OCI-LY1 (cell line): ENCODE results near the gene EID2.

Source experiments
- H2AFZ ChIP-seq: fragments of 200-600 bp; sonication (generic), shearing (Covaris generic); 2 replicates; pipeline ENCODE4 v1.6.0; 2014; ENCODE audit warnings: antibody characterized with exemption, mild to moderate bottlenecking, low read length
- H3F3A ChIP-seq: fragments of 200-600 bp; sonication (generic), shearing (Covaris generic); 2 replicates; pipeline ENCODE4 v1.6.0; 2014; ENCODE audit warnings: mild to moderate bottlenecking, antibody characterized with exemption, low read length, moderate library complexity; ENCODE audit not compliant: insufficient read depth
- H3K27ac ChIP-seq: fragments of 200-600 bp; sonication (generic); 2 replicates; pipeline ENCODE4 v1.5.1; 2014; ENCODE audit warnings: low read length, mixed run types, mild to moderate bottlenecking, low read depth; ENCODE audit not compliant: poor library complexity, severe bottlenecking
- H3K27me3 ChIP-seq: fragments of 200-600 bp; sonication (generic); 2 replicates; pipeline ENCODE4 v1.6.0; 2014; ENCODE audit warnings: antibody characterized with exemption, mild to moderate bottlenecking, low read length, moderate library complexity; ENCODE audit not compliant: insufficient read depth
- H3K36me3 ChIP-seq: fragments of 200-600 bp; sonication (generic); 2 replicates; pipeline ENCODE4 v1.6.1; 2014; ENCODE audit warnings: mild to moderate bottlenecking, antibody characterized with exemption, low read length, moderate library complexity, mixed read lengths; ENCODE audit not compliant: insufficient read depth
- H3K4me1 ChIP-seq: fragments of 200-600 bp; sonication (generic); 2 replicates; pipeline ENCODE4 v1.5.1; 2014; ENCODE audit warnings: mild to moderate bottlenecking, low read length, moderate library complexity; ENCODE audit not compliant: insufficient read depth, severe bottlenecking
- H3K4me2 ChIP-seq: fragments of 200-600 bp; sonication (generic), shearing (Covaris generic); 2 replicates; pipeline ENCODE4 v1.6.1; 2014; ENCODE audit warnings: low read length
- H3K4me3 ChIP-seq: fragments of 200-600 bp; sonication (generic); 2 replicates; pipeline ENCODE4 v1.5.1; 2014; ENCODE audit warnings: low read length, low read depth, mild to moderate bottlenecking, mixed read lengths; ENCODE audit not compliant: poor library complexity, severe bottlenecking
- H3K79me2 ChIP-seq: fragments of 200-600 bp; shearing (Covaris generic); 2 replicates; pipeline ENCODE4 v1.6.1; 2016; ENCODE audit warnings: mixed run types, low read length, mixed read lengths; ENCODE audit not compliant: insufficient read depth
- H3K9ac ChIP-seq: fragments of 200-600 bp; sonication (generic), shearing (Covaris generic); 2 replicates; pipeline ENCODE4 v1.6.1; 2014; ENCODE audit warnings: mild to moderate bottlenecking, low read length, mixed read lengths
- H3K9me2 ChIP-seq: fragments of 200-600 bp; sonication (generic), shearing (Covaris generic); 2 replicates; pipeline ENCODE4 v1.6.1; 2014; ENCODE audit warnings: low read depth, mild to moderate bottlenecking, low read length, mixed read lengths
- H3K9me3 ChIP-seq: fragments of 200-600 bp; shearing (Covaris generic); 2 replicates; pipeline ENCODE4 v1.6.1; 2014; ENCODE audit warnings: low read length, mixed read lengths
- H4K20me1 ChIP-seq: fragments of 200-600 bp; sonication (generic), shearing (Covaris generic); 2 replicates; pipeline ENCODE4 v1.6.0; 2016; ENCODE audit warnings: mild to moderate bottlenecking, low read length; ENCODE audit not compliant: insufficient read depth
- EZH2 ChIP-seq: fragments of 200-600 bp; sonication (generic), shearing (Covaris generic); IDR thresholded peaks from 2 replicates; pipeline ENCODE4 v1.8.0; 2017; ENCODE audit warnings: borderline replicate concordance, mixed run types, mild to moderate bottlenecking, antibody characterized with exemption, low read length, moderate library complexity, mixed read lengths
- TF ChIP-seq, protein P1 (sequence below): fragments of 200-600 bp; sonication (generic), shearing (Covaris generic); IDR thresholded peaks from 2 replicates; pipeline ENCODE4 v1.5.1; 2017; ENCODE audit warnings: mild to moderate bottlenecking, antibody characterized with exemption, low read length, moderate library complexity, mixed read lengths

Gene EID2

DNA sequence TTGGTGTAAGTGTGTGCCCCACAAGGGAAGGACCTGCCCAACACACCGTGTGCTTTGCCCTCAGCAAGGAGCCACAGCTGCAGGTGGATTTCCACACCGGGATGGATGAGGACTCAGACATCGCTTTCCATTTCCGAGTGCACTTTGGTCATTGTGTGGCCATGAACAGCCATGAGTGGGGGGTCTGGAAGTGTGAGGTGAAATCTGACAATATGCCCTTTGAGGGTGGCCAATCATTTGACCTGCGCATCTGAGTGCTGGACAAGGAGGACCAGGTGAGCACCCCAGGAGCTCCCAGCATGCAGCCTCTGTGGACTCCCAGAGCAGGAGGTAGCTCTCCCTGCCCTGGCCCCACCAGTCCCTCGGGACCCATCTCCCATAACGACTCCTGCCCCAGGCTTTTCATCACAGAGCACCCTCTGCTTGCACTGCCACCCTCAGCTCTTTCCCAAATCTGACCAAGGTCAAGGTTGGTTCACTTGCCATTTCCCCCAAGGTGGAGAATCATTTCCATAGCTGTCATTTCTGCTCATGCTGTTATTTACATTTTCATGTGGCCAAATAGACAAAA is 13.2 kb upstream of the EID2 start:
- Histone ChIP-seq H3K27me3 (no peaks in the 10 kb centered on the region; the same call in 1 of the 2 replicates), H3K4me2 (no peak overlapping the region), H3K4me3 (no peak overlapping the region), H3K4me1 (peaks cover 10% of the 10 kb centered on the region), H3K9me2 (no peaks in the 10 kb centered on the region), H3K36me3 (no peaks in the 10 kb centered on the region), H3K27ac (no peak overlapping the region), H2AFZ (no peak overlapping the region), H3K79me2 (no peaks in the 10 kb centered on the region), H3K9ac (no peak overlapping the region), H3K9me3 (no peaks in the 10 kb centered on the region), H3F3A (no peaks in the 10 kb centered on the region), H4K20me1 (no peaks in the 10 kb centered on the region)
- TF ChIP-seq, protein P1, sequence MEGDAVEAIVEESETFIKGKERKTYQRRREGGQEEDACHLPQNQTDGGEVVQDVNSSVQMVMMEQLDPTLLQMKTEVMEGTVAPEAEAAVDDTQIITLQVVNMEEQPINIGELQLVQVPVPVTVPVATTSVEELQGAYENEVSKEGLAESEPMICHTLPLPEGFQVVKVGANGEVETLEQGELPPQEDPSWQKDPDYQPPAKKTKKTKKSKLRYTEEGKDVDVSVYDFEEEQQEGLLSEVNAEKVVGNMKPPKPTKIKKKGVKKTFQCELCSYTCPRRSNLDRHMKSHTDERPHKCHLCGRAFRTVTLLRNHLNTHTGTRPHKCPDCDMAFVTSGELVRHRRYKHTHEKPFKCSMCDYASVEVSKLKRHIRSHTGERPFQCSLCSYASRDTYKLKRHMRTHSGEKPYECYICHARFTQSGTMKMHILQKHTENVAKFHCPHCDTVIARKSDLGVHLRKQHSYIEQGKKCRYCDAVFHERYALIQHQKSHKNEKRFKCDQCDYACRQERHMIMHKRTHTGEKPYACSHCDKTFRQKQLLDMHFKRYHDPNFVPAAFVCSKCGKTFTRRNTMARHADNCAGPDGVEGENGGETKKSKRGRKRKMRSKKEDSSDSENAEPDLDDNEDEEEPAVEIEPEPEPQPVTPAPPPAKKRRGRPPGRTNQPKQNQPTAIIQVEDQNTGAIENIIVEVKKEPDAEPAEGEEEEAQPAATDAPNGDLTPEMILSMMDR: no peak

DNA sequence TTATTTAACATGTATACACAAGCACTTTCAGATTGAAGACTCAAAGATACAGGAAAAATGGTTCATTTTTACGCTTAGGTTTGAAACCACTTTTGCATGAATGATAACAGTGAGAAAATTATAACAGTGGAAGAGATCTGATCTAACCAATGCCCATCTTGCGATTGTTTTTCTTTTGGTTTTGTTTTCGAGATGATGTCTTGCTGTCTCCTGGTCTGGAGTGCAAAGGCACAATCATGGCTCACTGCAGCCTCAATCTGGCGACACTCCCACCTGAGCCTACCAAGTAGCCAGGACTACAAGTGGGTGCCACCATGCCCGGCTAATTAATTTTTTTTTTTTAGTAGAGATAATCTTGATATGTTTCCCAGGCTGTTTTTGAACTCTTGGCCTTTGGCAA is 10.2 kb upstream of the EID2 start:
- H3K9me3 ChIP-seq: no peaks in the 10 kb centered on the region

DNA sequence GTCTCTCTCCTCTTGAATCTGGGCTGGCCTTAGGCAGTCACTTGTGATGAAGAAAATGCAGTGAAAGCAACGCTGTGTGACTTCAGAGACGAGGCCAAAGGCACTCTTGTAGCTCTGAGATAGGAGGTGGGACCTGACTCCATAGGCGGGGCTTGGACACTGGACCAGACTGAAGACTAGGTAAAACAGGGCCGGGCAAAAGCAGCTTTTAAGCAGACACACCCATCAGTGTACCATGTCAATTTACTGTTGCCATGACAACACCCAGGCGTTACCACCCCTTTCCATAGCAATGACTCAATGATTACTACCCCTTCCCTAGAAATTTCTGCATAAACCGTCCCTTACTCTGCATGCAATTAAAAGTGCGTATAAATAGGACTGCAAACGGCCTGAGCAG is 6.6 kb upstream of the EID2 start:
- Histone ChIP-seq H2AFZ (no peak overlapping the region), H3K4me3 (no peak overlapping the region), H3K27me3 (no peaks in the 10 kb centered on the region), H4K20me1 (no peaks in the 10 kb centered on the region), H3K4me2 (no peak overlapping the region), H3K27ac (no peak overlapping the region), H3F3A (no peaks in the 10 kb centered on the region), H3K36me3 (no peaks in the 10 kb centered on the region), H3K9me2 (no peaks in the 10 kb centered on the region), H3K79me2 (no peaks in the 10 kb centered on the region), H3K4me1 (peaks cover 4% of the 10 kb centered on the region), H3K9me3 (no peaks in the 10 kb centered on the region), H3K9ac (no peak overlapping the region)
- no peak for TF ChIP-seq EZH2
- TF ChIP-seq, protein P1: no peak

More for the DNA sequence above, 10.2 kb upstream of the EID2 start:
- Histone ChIP-seq H3K9ac (no peak overlapping the region), H3F3A (no peaks in the 10 kb centered on the region), H3K4me3 (no peak overlapping the region), H3K27me3 (no peaks in the 10 kb centered on the region; the same call in 1 of the 2 replicates), H3K27ac (no peak overlapping the region), H2AFZ (no peak overlapping the region), H3K36me3 (no peaks in the 10 kb centered on the region), H3K4me2 (no peak overlapping the region), H3K4me1 (no peaks in the 10 kb centered on the region), H3K9me2 (no peaks in the 10 kb centered on the region), H3K79me2 (no peaks in the 10 kb centered on the region), H4K20me1 (no peaks in the 10 kb centered on the region)
- TF ChIP-seq, protein P1: no peak
- TF ChIP-seq EZH2: no peak
